HCT116 (cell line): ENCODE results near the gene SMARCD1. TPM values are rescaled to one million over a fixed set of nuclear protein-coding genes. Genes with fewer than 3 reads are reported as not detected.

Source experiments
- ATAC-seq: fragments of 200-7000 bp; cut with Tn5 transposase; 2 replicates; pipeline ENCODE4 v1.9.1; 2020; ENCODE audit warnings: mild to moderate bottlenecking, moderate library complexity
- BruUV-seq: library from RNA; stranded (reverse); fragments of 400-500 nt; replicated peaks from 2 replicates; lab custom pipeline; 2021; lab: Mats Ljungman, UMichigan
- CTCF ChIA-PET: fragments of 300-600 bp; sonication (Branson Sonifier 250); formaldehyde crosslinking; loops from one replicate; lab custom pipeline; 2021; ENCODE audit warnings: antibody characterized with exemption; lab: Charles Lee
- POLR2A ChIA-PET: fragments of 300-600, 350-600 bp; sonication (Branson Sonifier 250); formaldehyde crosslinking; loops from one replicate; lab custom pipeline; 2021; ENCODE audit warnings: antibody characterized with exemption; lab: Charles Lee
- RAD21 ChIA-PET, 2 experiments: fragments of 300-600 bp; sonication (Branson Sonifier 250); formaldehyde crosslinking; loops; one replicate each; lab custom pipeline; 2023; ENCODE audit warnings: low total read pairs in 2 of 2; ENCODE audit not compliant: uncharacterized antibody in 2 of 2, unreplicated experiment in 2 of 2, low non-redundant PET in 1 of 2; lab: Charles Lee
- DNase-seq: peaks from one replicate; pipeline ENCODE4 v3.0.0-alpha.2; 2010; ENCODE audit warnings: low read depth, low spot score
- H2AFZ ChIP-seq: fragments of 200-600 bp; shearing (Covaris generic), sonication (generic); 2 replicates; pipeline ENCODE4 v1.6.1; 2017; ENCODE audit warnings: low read depth, mixed run types, mixed read lengths, antibody characterized with exemption, low read length; ENCODE audit not compliant: poor library complexity, severe bottlenecking
- H3K27ac ChIP-seq: 2 replicates; pipeline ENCODE4 v1.5.1; 2012; ENCODE audit warnings: low read depth, low read length
- H3K27me3 ChIP-seq: fragments of 200-600 bp; sonication (generic); 2 replicates; pipeline ENCODE4 v1.6.1; 2016; ENCODE audit warnings: mixed run types, low read length, mixed read lengths; ENCODE audit not compliant: insufficient read depth
- H3K36me3 ChIP-seq, 2 experiments: fragments of 200-500 bp in 1 of 2; fragments of 200-600 bp in 1 of 2; sonication (Bioruptor generic) in 1 of 2; sonication (generic) in 1 of 2; 2 replicates each; pipeline versions ENCODE4 v1.5.1 to v1.6.1; 2014 to 2016; ENCODE audit warnings: low read length in 2 of 2, inconsistent platforms in 1 of 2, mixed read lengths in 1 of 2, mixed run types in 1 of 2; ENCODE audit not compliant: insufficient read depth in 2 of 2, control insufficient read depth in 1 of 2
- H3K4me1 ChIP-seq, 2 experiments: fragments of 200-600 bp in 1 of 2; sonication (generic) in 1 of 2; 2 replicates each; pipeline versions ENCODE4 v1.5.1 to v1.6.1; 2012 to 2017; ENCODE audit warnings: low read length in 2 of 2, inconsistent platforms in 1 of 2, mild to moderate bottlenecking in 1 of 2, mixed read lengths in 1 of 2, mixed run types in 1 of 2, moderate library complexity in 1 of 2; ENCODE audit not compliant: insufficient read depth in 2 of 2, control insufficient read depth in 1 of 2
- H3K4me2 ChIP-seq: fragments of 200-600 bp; sonication (generic); 2 replicates; pipeline ENCODE4 v1.6.1; 2017; ENCODE audit warnings: mixed run types, low read length, mixed read lengths
- H3K4me3 ChIP-seq, 2 experiments: fragments of 200-600 bp in 1 of 2; sonication (generic) in 1 of 2; replicated peaks in 1 of 2; 2 replicates each; pipeline ENCODE4 v1.5.1; 2011 to 2016; ENCODE audit warnings: low read length in 2 of 2, control low read depth in 1 of 2, low read depth in 1 of 2, mild to moderate bottlenecking in 1 of 2, mixed read lengths in 1 of 2, mixed run types in 1 of 2
- H3K79me2 ChIP-seq: fragments of 200-600 bp; sonication (generic); 2 replicates; pipeline ENCODE4 v1.6.1; 2017; ENCODE audit warnings: mild to moderate bottlenecking, mixed run types, low read length, moderate library complexity, mixed read lengths; ENCODE audit not compliant: insufficient read depth
- H3K9ac ChIP-seq: fragments of 200-600 bp; sonication (generic); 2 replicates; pipeline ENCODE4 v1.6.1; 2016; ENCODE audit warnings: low read length, mixed read lengths
- H3K9me2 ChIP-seq: fragments of 200-600 bp; sonication (generic), shearing (Covaris generic); 2 replicates; pipeline ENCODE4 v1.6.1; 2017; ENCODE audit warnings: mixed run types, mild to moderate bottlenecking, moderate library complexity; ENCODE audit not compliant: insufficient read depth
- H3K9me3 ChIP-seq, 2 experiments: fragments of 200-500 bp in 1 of 2; fragments of 200-600 bp in 1 of 2; sonication (Bioruptor generic) in 1 of 2; sonication (generic) in 1 of 2; 2 replicates each; pipeline ENCODE4 v1.6.1; 2014 to 2017; ENCODE audit warnings: low read length in 2 of 2, mixed read lengths in 2 of 2, inconsistent platforms in 1 of 2, low read depth in 1 of 2, mild to moderate bottlenecking in 1 of 2, mixed run types in 1 of 2, moderate library complexity in 1 of 2; ENCODE audit not compliant: control insufficient read depth in 1 of 2, insufficient read depth in 1 of 2
- H4K20me1 ChIP-seq: fragments of 200-600 bp; sonication (generic), shearing (Covaris generic); 2 replicates; pipeline ENCODE4 v1.6.1; 2017; ENCODE audit warnings: mixed run types, mild to moderate bottlenecking, moderate library complexity; ENCODE audit not compliant: insufficient read depth
- CBX3 ChIP-seq: IDR thresholded peaks from 2 replicates; pipeline ENCODE4 v1.6.1; 2012; ENCODE audit warnings: low read depth
- CTCF ChIP-seq, 3 experiments: fragments of 200-600 bp in 1 of 3; sonication (generic) in 1 of 3; IDR thresholded peaks in 2 of 3; conservative IDR thresholded peaks in 1 of 3; 2 replicates each; pipeline ENCODE4 v1.5.1; 2012 to 2017; ENCODE audit warnings: low read depth in 2 of 3, low read length in 2 of 3, antibody characterized with exemption in 1 of 3, borderline replicate concordance in 1 of 3, control low read depth in 1 of 3, mild to moderate bottlenecking in 1 of 3, mixed read lengths in 1 of 3, mixed run types in 1 of 3, moderate library complexity in 1 of 3; ENCODE audit not compliant: insufficient read depth in 1 of 3
- EGR1 ChIP-seq: IDR thresholded peaks from 2 replicates; pipeline ENCODE4 v1.6.1; 2012; ENCODE audit warnings: low read depth
- ELF1 ChIP-seq: IDR thresholded peaks from 2 replicates; pipeline ENCODE4 v1.6.1; 2012; ENCODE audit warnings: low read depth, borderline replicate concordance
- EZH2 ChIP-seq: fragments of 200-600 bp; sonication (generic); IDR thresholded peaks from 2 replicates; pipeline ENCODE4 v1.6.1; 2017; ENCODE audit warnings: antibody characterized with exemption, mixed run types
- EZH2phosphoT487 ChIP-seq: fragments of 200-600 bp; IDR thresholded peaks from 2 replicates; pipeline ENCODE4 v1.6.1; 2018; ENCODE audit warnings: antibody characterized with exemption, borderline replicate concordance
- FOSL1 ChIP-seq: IDR thresholded peaks from 2 replicates; pipeline ENCODE4 v1.6.1; 2012; ENCODE audit warnings: low read depth
- JUND ChIP-seq: IDR thresholded peaks from 2 replicates; pipeline ENCODE4 v1.6.1; 2012
- MAX ChIP-seq: IDR thresholded peaks from 2 replicates; pipeline ENCODE4 v1.6.1; 2012
- POLR2AphosphoS5 ChIP-seq: IDR thresholded peaks from 2 replicates; pipeline ENCODE4 v1.6.1; 2011; ENCODE audit warnings: mild to moderate bottlenecking, low read depth, low read length, moderate library complexity
- RAD21 ChIP-seq: IDR thresholded peaks from 2 replicates; pipeline ENCODE4 v1.6.1; 2012; ENCODE audit warnings: low read depth, mild to moderate bottlenecking
- REST ChIP-seq: IDR thresholded peaks from 2 replicates; pipeline ENCODE4 v1.6.1; 2012; ENCODE audit warnings: low read depth
- SP1 ChIP-seq: IDR thresholded peaks from 2 replicates; pipeline ENCODE4 v1.6.1; 2012; ENCODE audit warnings: low read depth
- SRF ChIP-seq: IDR thresholded peaks from 2 replicates; pipeline ENCODE4 v1.6.1; 2012; ENCODE audit warnings: low read depth
- TCF7L2 ChIP-seq: IDR thresholded peaks from 2 replicates; pipeline ENCODE4 v1.7.0; 2011; ENCODE audit warnings: borderline replicate concordance, inconsistent platforms; ENCODE audit not compliant: insufficient read depth, insufficient read length; ENCODE audit errors: extremely low read depth
- ZBTB33 ChIP-seq: IDR thresholded peaks from 2 replicates; pipeline ENCODE4 v1.6.1; 2011; ENCODE audit warnings: mild to moderate bottlenecking, low read length, moderate library complexity; ENCODE audit not compliant: insufficient replicate concordance; ENCODE audit errors: extremely low read depth
- ZFX ChIP-seq: fragments of 450-650 bp; IDR thresholded peaks from 2 replicates; pipeline ENCODE4 v1.6.1; 2017
- ZNF274 ChIP-seq: fragments of 200-500 bp; sonication (Bioruptor generic); IDR thresholded peaks from 2 replicates; pipeline ENCODE4 v1.6.1; 2014; ENCODE audit warnings: mild to moderate bottlenecking, low read depth, low read length, inconsistent platforms
- intact Hi-C: fragments of 100-400 bp; cut with micrococcal nuclease; formaldehyde crosslinking; loops from 2 replicates; pipeline ENCODE4 v1.10.0; 2022
- total RNA-seq: library from RNA; stranded (reverse); gene quantifications from one replicate; pipeline ENCODE4 v1.2.1, GENCODE V29; 2021; ENCODE audit not compliant: unreplicated experiment

Gene SMARCD1
- total RNA-seq, 1 experiment from 2014 or later = 64.8 TPM

- H2AFZ ChIP-seq = no peak overlapping the region
- H3K36me3 ChIP-seq = no peaks in the 10 kb centered on the region
- no peaks in the 10 kb centered on the region for H3K9me2 ChIP-seq
- no peaks in the 10 kb centered on the region for H3K9me3 ChIP-seq
- ChIA-PET CTCF (interaction anchor here (1.7 kb wide), 1 partner anchor 11 kb away, joined by 5 read pairs; no protein-coding TSS in a partner anchor), POLR2A (no interaction called here), RAD21 (no interaction called here)
- no peak overlapping the region for H3K27ac ChIP-seq
- no peaks in the 10 kb centered on the region; the same call in 1 of the 2 replicates for H3K27me3 ChIP-seq
- intact Hi-C loops = no loop called here
- TF ChIP-seq CBX3 (no peak), SRF (no peak), JUND (no peak), REST (no peak), CTCF (IDR thresholded peaks at IDR 0.05 in 2 of 3, conservative IDR thresholded peaks at IDR 0.05 in 1 of 3; ENCODE audit: borderline replicate concordance in 1 of 3, insufficient read depth in 1 of 3, low read depth in 2 of 3, low read length in 2 of 3) (no peak), ZNF274 (no peak), POLR2AphosphoS5 (no peak), EZH2 (no peak), ELF1 (no peak), ZFX (no peak), EGR1 (no peak), EZH2phosphoT487 (no peak), ZBTB33 (no peak), FOSL1 (no peak), MAX (no peak), RAD21 (no peak), SP1 (no peak), TCF7L2 (no peak)
- no peak overlapping the region for H3K4me2 ChIP-seq
- DNase-seq (no peak), ATAC-seq (no peak)
- no peaks in the 10 kb centered on the region for H4K20me1 ChIP-seq
- no TSS peak for BruUV-seq
- H3K4me1 ChIP-seq = no peaks in the 10 kb centered on the region
- no peak overlapping the region for H3K4me3 ChIP-seq
- no peaks in the 10 kb centered on the region for H3K79me2 ChIP-seq
- H3K9ac ChIP-seq = no peak overlapping the region
Measured at GRCh38 chr12:50050119-50050385, 35.1 kb upstream of the SMARCD1 start.
